ENCODE measurements around the gene ODAD2. TPM values are rescaled to one million over a fixed set of nuclear protein-coding genes. Genes with fewer than 3 reads are reported as not detected.

Gene ODAD2
- total RNA-seq, 1 experiment from 2014 or later = 20.4 TPM

- H3K9ac ChIP-seq (ENCODE audit: low read length) = no peak overlapping the region
- H3K4me1 ChIP-seq (ENCODE audit: control insufficient read depth in 1 of 2, insufficient read depth in 2 of 2, low read length in 2 of 2) = peaks cover 0 to 3% of the 10 kb centered on the region in 2 experiments; a peak in 1 of 4 replicates
- POLR2A ChIA-PET = no interaction called here
- RAD21 ChIA-PET (ENCODE audit: low non-redundant PET in 1 of 2, low total read pairs in 2 of 2, uncharacterized antibody in 2 of 2, unreplicated experiment in 2 of 2) = no interaction called here
- H3K36me3 ChIP-seq (ENCODE audit: control insufficient read depth in 1 of 2, insufficient read depth in 2 of 2, low read length in 2 of 2) = no peaks in the 10 kb centered on the region
- H2AFZ ChIP-seq (ENCODE audit: low read depth, low read length, poor library complexity, severe bottlenecking) = no peak overlapping the region
- no peaks in the 10 kb centered on the region for H4K20me1 ChIP-seq (ENCODE audit: insufficient read depth)
- intact Hi-C loops (cut with micrococcal nuclease) = no loop called here
- ATAC-seq = no peak
- no peaks in the 10 kb centered on the region for H3K9me3 ChIP-seq (ENCODE audit: control insufficient read depth in 1 of 2, insufficient read depth in 1 of 2, low read depth in 1 of 2, low read length in 2 of 2)
- no peak overlapping the region for H3K4me3 ChIP-seq (replicated peaks in 1 of 2; ENCODE audit: low read depth in 1 of 2, low read length in 2 of 2)
- no peak overlapping the region for H3K27ac ChIP-seq (ENCODE audit: low read depth, low read length)
- no peaks in the 10 kb centered on the region for H3K27me3 ChIP-seq (ENCODE audit: insufficient read depth, low read length)
- no peaks in the 10 kb centered on the region for H3K9me2 ChIP-seq (ENCODE audit: insufficient read depth)
- TF ChIP-seq POLR2AphosphoS5 (IDR thresholded peaks at IDR 0.05; ENCODE audit: low read depth, low read length) (no peak), ELF1 (IDR thresholded peaks at IDR 0.05; ENCODE audit: borderline replicate concordance, low read depth) (no peak), TCF7L2 (IDR thresholded peaks at IDR 0.05; ENCODE audit: borderline replicate concordance, extremely low read depth, insufficient read depth, insufficient read length) (no peak), YY1 (IDR thresholded peaks at IDR 0.05; ENCODE audit: extremely low read depth, insufficient replicate concordance, low read depth, low read length) (no peak), MAX (IDR thresholded peaks at IDR 0.05) (no peak), REST (IDR thresholded peaks at IDR 0.05; ENCODE audit: low read depth) (no peak), ATF3 (IDR thresholded peaks at IDR 0.05) (no peak), ZFX (IDR thresholded peaks at IDR 0.05) (no peak), FOSL1 (IDR thresholded peaks at IDR 0.05; ENCODE audit: low read depth) (no peak), SIN3A (IDR thresholded peaks at IDR 0.05; ENCODE audit: low read depth) (no peak)
- no peaks in the 10 kb centered on the region for H3K79me2 ChIP-seq (ENCODE audit: insufficient read depth, low read length)
- no peak for DNase-seq (ENCODE audit: low read depth, low spot score)
- no peak overlapping the region for H3K4me2 ChIP-seq (ENCODE audit: low read length)
- CTCF ChIA-PET = no interaction called here
- BruUV-seq (replicated peaks) = no TSS peak
Observed at GRCh38 chr10:27805180-27805579, 193.7 kb downstream of the ODAD2 start.

Data from HCT116 (cell line).